HG02938 (cell line): Measurements from ENCODE around the gene ATG4A.

ENCODE experiments used
- ATAC-seq: cut with Tn5 transposase; IDR thresholded peaks from one replicate; pipeline ENCODE4 v1.9.1; 2021; ENCODE audit warnings: mild to moderate bottlenecking, moderate library complexity; ENCODE audit not compliant: unreplicated experiment

ATG4A gene, protein sequence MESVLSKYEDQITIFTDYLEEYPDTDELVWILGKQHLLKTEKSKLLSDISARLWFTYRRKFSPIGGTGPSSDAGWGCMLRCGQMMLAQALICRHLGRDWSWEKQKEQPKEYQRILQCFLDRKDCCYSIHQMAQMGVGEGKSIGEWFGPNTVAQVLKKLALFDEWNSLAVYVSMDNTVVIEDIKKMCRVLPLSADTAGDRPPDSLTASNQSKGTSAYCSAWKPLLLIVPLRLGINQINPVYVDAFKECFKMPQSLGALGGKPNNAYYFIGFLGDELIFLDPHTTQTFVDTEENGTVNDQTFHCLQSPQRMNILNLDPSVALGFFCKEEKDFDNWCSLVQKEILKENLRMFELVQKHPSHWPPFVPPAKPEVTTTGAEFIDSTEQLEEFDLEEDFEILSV

DNA sequence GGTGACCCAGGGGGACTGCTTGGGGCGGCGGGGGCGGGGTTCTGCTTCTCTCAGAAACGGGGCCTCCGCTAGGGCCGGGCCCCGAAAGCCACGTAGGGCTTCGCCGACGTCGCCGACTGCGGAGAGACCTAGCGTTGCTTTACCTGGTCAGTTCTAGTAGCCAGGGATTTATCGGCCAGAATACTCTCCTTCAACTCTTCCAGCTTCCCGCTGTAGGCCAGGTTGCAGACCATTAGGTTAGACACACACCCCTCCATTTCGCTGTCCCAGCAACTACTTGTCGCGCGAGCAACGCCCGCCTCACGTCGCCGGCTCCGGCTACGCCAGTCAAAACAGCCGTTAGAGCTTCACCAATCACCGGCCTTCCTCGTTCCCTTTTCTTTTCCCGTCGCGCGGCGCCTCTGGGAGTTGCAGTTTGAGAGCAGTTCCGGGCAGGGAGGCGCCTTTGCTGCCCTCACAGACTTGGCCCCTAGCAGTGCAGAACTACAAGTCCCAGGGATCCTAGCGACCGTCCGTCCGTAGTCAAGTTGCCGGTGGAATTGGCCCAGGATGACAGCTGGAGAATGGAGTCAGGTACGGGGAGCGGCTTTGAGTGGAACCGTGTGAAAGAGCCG is at the start of gene ATG4A, which contains the start of gene PSMD10:
ATG4A (plus strand) TSS at position 515 of the 614 bp plus-strand sequence; CDS start at position 564, 49 bp downstream.
PSMD10 (minus strand) TSS at position 279 of the 614 bp plus-strand sequence; CDS start at position 257, 22 bp downstream.
- peak; percentile 95 for ATAC-seq

GRCh38 chrX:108044554-108045256 is 46.9 kb upstream of the ATG4A start, which contains the start of gene VSIG1:
TSS of gene VSIG1 (plus strand) at chrX:108045065. CDS start at chrX:108045131, 66 bp downstream.
- no peak for ATAC-seq

DNA sequence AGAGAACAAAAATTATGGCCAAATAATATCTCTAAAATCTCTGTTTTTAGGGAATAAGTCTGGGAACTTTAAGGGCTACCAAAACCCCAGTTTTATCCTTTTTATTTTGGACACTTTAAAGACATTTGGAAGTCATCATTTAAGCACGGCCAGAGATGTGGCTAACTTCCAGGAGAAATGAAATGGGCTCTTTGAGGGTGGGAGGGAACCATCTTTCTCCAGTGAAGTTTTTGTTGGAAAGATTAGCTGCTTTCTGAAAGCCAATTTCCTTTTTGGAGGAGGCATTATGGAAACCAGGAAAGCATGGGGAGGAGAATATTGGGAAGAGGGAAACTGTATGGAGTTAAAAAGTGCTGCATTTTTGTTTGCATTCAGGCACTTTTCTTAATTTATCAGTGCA is 41.9 kb upstream of the ATG4A start:
- ATAC-seq, result no peak

GRCh38 chrX:108053218-108053617 is 38.4 kb upstream of the ATG4A start:
- ATAC-seq, result no peak

DNA sequence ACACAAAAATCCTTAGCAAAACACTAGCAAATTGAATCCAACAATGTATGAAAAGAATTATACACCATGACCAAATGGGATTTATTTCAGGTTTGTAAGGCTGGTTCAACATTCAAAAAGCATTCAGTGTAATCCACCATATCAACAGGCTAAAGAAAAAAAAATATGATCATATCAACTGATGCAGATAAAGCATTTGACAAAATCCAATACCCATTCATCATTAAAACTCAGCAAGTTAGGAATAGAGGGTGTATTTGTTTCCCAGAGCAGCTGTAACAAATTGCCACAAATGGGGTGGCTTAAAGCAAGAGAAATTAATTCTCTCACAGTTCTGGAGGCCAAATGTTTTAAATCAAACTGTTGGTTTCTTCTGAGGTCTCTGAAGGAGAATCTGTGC is 36.0 kb upstream of the ATG4A start:
- no peak for ATAC-seq

- ATAC-seq, result no peak
Observed at GRCh38 chrX:108059801-108060200, 31.8 kb upstream of the ATG4A start.

GRCh38 chrX:108064001-108064400 is 27.6 kb upstream of the ATG4A start:
- ATAC-seq, result no peak

- ATAC-seq, result peak; percentile 47
Observed at GRCh38 chrX:108064613-108065012, 27.0 kb upstream of the ATG4A start.

GRCh38 chrX:108068121-108068520 is 23.5 kb upstream of the ATG4A start:
- no peak for ATAC-seq

DNA sequence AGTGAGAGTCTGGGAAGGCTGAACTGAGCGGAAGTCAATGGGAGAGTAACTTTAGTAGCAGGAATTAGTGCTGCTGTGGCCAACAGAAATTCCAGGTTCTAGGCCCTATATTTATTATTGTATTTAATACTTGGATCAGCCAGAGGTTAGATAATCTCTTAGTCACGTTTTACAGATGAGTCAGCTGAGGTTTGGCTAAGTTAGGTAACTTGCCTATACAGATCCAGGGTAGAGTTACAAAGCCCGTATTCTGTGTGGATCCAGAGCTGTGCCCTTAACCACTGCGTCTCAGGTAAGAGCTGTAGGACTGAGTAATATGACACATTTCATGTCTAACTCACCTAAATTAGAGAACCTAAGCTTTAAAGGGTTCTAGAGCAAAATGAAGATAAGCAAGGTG is 20.7 kb upstream of the ATG4A start:
- no peak for ATAC-seq

- no peak for ATAC-seq
Observed at GRCh38 chrX:108071578-108071977, 20.0 kb upstream of the ATG4A start.

- ATAC-seq, result no peak
Observed at GRCh38 chrX:108072746-108073145, 18.8 kb upstream of the ATG4A start.

DNA sequence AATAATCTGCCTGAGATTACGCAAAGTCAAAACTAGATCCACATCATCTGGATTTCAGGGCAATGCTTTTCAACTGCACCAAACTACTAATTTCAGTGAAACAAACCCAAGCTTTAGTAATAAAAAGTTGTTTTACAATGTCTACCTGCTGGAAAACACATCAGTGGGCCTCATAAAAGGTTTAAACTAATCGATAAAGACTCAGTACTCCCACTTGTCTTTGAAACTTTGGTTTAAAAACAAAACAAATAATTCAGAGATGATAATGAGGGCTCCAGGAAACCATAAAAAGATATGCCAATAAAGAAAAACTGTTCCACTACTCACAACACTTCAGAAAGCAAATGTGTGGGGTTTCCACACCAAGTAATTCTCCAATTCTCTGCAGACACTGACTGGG is 10.5 kb upstream of the ATG4A start:
- ATAC-seq, result no peak

GRCh38 chrX:108087792-108088191 is 3.8 kb upstream of the ATG4A start:
- no peak for ATAC-seq

DNA sequence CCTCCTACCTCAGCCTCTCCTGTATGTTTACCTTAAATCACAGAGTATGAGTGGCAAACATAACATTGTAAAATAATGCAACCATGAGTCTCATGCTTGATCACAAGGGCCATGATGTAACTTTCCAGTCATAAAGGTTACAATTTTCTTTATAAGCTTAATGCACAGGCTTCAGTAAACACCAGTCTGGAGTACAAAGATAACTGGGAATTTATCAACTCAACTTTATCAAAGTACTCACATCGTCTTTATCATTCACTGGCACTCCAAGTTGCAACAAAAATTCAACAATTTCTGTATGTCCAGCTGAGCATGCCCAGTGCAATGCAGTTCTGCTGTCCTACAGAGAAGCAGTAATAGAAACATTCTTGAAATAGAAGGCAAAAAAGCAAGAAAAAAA is 3.1 kb upstream of the ATG4A start:
- ATAC-seq, result no peak

DNA sequence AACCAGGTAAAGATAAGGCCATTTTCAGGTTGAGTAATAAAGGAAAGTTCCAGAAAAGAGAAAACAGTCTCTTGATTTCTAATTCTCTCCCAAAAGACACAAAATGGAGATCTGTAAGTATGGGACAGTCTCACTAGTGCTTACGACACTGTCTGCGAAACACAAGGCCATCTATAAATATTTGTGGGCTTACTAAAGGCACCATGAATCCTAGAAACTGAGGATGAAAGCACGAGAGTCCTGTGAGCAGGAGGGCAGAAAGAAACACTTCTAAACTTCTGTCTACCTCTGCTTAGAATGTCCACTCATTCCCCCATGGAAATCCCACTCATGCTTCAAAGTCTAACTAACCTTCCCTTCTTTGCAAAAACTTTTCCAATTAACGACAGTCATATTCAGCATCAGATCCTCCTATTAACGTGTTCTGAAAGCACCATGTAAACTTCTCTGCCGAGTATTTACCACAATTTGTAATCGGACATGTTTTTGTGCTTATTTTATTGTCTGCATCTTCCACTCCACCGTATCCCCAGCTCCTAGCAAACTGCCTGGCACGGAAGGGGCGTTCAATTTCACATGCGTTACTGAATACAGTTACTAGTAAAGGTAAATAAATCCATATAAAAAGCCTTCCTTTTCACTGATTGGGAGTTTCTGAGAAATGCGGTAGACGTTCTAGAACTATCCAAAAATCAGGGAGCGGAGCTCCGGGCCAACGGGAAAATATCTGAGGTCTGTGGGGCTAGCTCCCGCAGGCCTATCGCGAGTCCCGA is 901 bp upstream of the ATG4A start:
- peak; percentile 2 for ATAC-seq

GRCh38 chrX:108091878-108092291 is 307 bp downstream of the ATG4A start:
- peak; percentile 37 for ATAC-seq

DNA sequence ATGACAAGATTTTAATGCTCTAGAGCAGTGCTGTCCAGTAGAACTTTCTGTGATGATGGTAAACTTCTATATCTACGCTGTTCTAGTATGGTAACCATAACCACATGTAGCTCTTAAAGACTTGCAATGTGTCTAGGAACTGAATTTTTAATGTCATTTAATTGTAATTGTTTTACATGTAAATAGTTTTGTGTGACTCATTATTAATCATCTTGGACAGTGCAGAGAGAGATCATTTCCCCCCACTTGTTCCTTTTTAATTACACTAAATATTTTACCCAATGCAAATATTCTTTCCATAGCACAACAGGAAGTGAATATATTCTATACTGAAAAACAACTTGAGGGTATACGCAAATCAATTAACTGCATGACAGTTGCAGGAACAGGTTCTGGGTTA is 5.8 kb downstream of the ATG4A start:
- no peak for ATAC-seq

GRCh38 chrX:108105473-108105872 is 13.9 kb downstream of the ATG4A start:
- no peak for ATAC-seq

DNA sequence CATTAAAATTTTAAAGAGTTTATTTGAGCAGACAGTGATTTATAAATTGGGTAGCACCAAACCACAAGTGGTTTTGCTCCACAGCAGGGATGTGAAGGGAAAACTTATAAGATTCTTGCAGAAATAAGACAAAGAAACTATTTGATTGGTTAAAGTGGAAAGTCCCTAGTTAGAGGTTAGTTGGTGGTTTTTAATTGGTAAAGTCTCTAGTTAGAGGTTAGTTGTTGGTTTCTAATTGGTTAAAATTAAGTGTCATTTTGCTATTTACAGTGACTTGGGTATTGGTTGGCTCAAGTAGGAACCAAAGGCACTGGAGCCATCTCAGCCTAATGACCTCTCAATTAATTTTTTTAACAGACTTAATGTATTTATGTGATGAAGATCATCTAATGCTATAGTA is 23.0 kb downstream of the ATG4A start:
- ATAC-seq, result no peak

DNA sequence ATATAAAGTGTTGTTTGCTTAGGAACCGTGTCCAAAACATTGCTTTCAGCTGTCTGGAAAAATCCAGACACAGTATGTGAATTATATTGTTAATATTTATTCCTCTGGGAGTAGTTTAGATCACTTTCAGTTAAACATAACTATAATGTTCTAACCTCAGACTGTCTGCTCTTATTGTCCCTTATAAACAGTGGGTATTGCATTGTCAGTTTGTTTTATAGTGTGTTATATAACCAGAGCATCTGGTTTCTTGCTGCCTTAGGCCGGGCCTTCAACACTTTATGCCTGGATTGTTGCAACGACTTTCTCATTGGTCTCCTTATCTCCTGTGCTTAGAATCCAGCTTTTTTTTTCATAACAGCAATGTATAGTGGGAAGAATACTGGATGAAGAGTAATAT is 26.4 kb downstream of the ATG4A start:
- ATAC-seq, result no peak
